Measurements from ENCODE around the gene NIPSNAP3A. TPM values are rescaled to one million over a fixed set of nuclear protein-coding genes. Genes with fewer than 3 reads are reported as not detected.

NIPSNAP3A gene
- total RNA-seq, 1 experiment from 2014 or later: 17.4 TPM

DNA sequence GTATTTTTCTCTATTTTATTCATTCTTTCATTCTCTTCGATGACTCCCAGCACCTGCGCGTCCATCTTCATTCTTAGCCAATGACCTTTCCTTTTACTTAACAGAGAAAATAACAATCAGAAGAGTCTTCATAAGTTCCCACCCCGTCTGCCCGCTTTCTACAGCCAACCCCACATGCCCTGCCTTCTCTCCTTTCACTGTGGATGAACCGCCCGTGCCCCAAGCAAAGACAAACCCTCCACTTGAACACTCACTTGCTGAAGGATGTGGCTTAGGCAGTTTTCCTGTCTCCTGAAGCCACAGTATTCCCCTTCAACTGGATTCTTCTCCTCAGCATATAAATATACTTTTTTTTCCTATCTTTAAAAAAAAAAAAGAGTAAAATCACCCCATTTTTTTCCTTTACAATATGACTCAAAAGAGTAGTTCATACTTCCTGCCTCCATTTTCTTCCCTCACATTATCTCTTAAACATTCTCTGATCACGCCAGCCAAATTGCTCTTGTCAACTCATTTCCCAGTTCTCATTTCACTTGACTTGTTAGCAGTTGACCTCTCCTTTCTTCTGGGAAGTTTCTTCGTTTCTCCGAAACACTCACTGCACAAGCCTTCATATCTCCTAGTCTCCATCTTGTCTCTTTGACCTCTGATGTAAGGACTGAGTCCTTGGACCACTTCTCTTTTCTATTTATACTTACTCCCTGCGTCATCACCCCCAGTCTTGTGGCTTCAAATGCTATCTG is 27.5 kb downstream of the NIPSNAP3A start:
- ChIA-PET CTCF (no interaction called here), POLR2A (no interaction called here)
- intact Hi-C loops (cut with micrococcal nuclease; ENCODE audit: unreplicated experiment) (no loop called here), in situ Hi-C loops (cut with HindIII; ENCODE audit: low pct_unique_long_range_greater_than_20kb, low sequenced_read_pairs) (no loop called here)
- Histone ChIP-seq H3K4me1 (ENCODE audit: control insufficient read depth, insufficient read depth, low read length) (no peaks in the 10 kb centered on the region), H3K9me3 (ENCODE audit: control insufficient read depth, insufficient read depth, low read depth, low read length) (no peaks in the 10 kb centered on the region), H3K4me3 (ENCODE audit: low read depth in 2 of 2, low read length in 2 of 2) (no peak overlapping the region), H3K27ac (ENCODE audit: low read length) (no peak overlapping the region), H3K36me3 (ENCODE audit: control insufficient read depth, insufficient read depth, low read length) (no peaks in the 10 kb centered on the region), H3K27me3 (ENCODE audit: control insufficient read depth, insufficient read depth, low read length) (no peaks in the 10 kb centered on the region)
- ATAC-seq (no peak), DNase-seq (ENCODE audit: low read depth, low spot score) (no peak)
- TF ChIP-seq TCF7L2 (IDR thresholded peaks at IDR 0.05; ENCODE audit: low read depth, low read length) (no peak), SIN3A (IDR thresholded peaks at IDR 0.05; ENCODE audit: borderline replicate concordance, insufficient read depth, low read depth, low read length) (no peak), POLR2AphosphoS5 (IDR thresholded peaks at IDR 0.05; ENCODE audit: low read depth, low read length) (no peak), CTCF (IDR thresholded peaks at IDR 0.05) (no peak)
- TF ChIP-seq, protein P1, sequence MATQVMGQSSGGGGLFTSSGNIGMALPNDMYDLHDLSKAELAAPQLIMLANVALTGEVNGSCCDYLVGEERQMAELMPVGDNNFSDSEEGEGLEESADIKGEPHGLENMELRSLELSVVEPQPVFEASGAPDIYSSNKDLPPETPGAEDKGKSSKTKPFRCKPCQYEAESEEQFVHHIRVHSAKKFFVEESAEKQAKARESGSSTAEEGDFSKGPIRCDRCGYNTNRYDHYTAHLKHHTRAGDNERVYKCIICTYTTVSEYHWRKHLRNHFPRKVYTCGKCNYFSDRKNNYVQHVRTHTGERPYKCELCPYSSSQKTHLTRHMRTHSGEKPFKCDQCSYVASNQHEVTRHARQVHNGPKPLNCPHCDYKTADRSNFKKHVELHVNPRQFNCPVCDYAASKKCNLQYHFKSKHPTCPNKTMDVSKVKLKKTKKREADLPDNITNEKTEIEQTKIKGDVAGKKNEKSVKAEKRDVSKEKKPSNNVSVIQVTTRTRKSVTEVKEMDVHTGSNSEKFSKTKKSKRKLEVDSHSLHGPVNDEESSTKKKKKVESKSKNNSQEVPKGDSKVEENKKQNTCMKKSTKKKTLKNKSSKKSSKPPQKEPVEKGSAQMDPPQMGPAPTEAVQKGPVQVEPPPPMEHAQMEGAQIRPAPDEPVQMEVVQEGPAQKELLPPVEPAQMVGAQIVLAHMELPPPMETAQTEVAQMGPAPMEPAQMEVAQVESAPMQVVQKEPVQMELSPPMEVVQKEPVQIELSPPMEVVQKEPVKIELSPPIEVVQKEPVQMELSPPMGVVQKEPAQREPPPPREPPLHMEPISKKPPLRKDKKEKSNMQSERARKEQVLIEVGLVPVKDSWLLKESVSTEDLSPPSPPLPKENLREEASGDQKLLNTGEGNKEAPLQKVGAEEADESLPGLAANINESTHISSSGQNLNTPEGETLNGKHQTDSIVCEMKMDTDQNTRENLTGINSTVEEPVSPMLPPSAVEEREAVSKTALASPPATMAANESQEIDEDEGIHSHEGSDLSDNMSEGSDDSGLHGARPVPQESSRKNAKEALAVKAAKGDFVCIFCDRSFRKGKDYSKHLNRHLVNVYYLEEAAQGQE (IDR thresholded peaks at IDR 0.05; ENCODE audit: insufficient read depth in 1 of 2, low read depth in 2 of 2, low read length in 1 of 2): no peak
- BruUV-seq (replicated peaks): no TSS peak

DNA sequence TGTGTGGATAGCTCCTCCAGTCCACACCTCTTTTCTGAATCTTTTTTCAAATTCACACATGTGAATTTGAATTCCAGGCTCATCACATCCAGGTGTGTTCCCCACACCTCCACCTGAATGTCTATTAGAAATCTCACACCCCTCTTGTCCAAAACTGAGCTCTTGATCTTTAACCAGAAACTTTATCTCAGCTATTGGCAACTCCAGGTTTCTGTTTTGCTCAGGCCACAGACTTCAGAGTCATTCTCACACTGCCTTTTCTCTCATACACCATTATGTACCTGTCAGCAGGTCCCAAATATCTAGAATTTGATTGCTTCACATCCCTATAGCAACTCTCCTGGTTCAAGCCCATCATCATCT is 28.1 kb downstream of the NIPSNAP3A start:
- H3K36me3 ChIP-seq (ENCODE audit: control insufficient read depth, insufficient read depth, low read length): no peaks in the 10 kb centered on the region
- CTCF ChIA-PET: no interaction called here
- ATAC-seq (no peak), DNase-seq (ENCODE audit: low read depth, low spot score) (no peak)
- no peaks in the 10 kb centered on the region for H3K4me1 ChIP-seq (ENCODE audit: control insufficient read depth, insufficient read depth, low read length)
- no TSS peak for BruUV-seq (replicated peaks)
- in situ Hi-C loops (cut with HindIII; ENCODE audit: low pct_unique_long_range_greater_than_20kb, low sequenced_read_pairs) (no loop called here), intact Hi-C loops (cut with micrococcal nuclease; ENCODE audit: unreplicated experiment) (no loop called here)
- H3K27me3 ChIP-seq (ENCODE audit: control insufficient read depth, insufficient read depth, low read length): no peaks in the 10 kb centered on the region
- H3K9me3 ChIP-seq (ENCODE audit: control insufficient read depth, insufficient read depth, low read depth, low read length): no peaks in the 10 kb centered on the region
- H3K4me3 ChIP-seq (ENCODE audit: low read depth in 2 of 2, low read length in 2 of 2): no peak overlapping the region
- no peak overlapping the region for H3K27ac ChIP-seq (ENCODE audit: low read length)
- TF ChIP-seq POLR2AphosphoS5 (IDR thresholded peaks at IDR 0.05; ENCODE audit: low read depth, low read length) (no peak), TCF7L2 (IDR thresholded peaks at IDR 0.05; ENCODE audit: low read depth, low read length) (no peak), CTCF (IDR thresholded peaks at IDR 0.05) (no peak), SIN3A (IDR thresholded peaks at IDR 0.05; ENCODE audit: borderline replicate concordance, insufficient read depth, low read depth, low read length) (no peak)
- TF ChIP-seq, protein P1 (IDR thresholded peaks at IDR 0.05; ENCODE audit: insufficient read depth in 1 of 2, low read depth in 2 of 2, low read length in 1 of 2): no peak
- POLR2A ChIA-PET: no interaction called here

Data from Panc1 (cell line).